Dedifferentiated amniotic fluid mesenchymal stem cell (primary cell): ENCODE results near the gene TTLL7.

Experiments
- DNase-seq: peaks from one replicate; pipeline ENCODE4 v3.0.0-alpha.2; 2016; ENCODE audit errors: extremely low spot score

The TTLL7 gene, protein sequence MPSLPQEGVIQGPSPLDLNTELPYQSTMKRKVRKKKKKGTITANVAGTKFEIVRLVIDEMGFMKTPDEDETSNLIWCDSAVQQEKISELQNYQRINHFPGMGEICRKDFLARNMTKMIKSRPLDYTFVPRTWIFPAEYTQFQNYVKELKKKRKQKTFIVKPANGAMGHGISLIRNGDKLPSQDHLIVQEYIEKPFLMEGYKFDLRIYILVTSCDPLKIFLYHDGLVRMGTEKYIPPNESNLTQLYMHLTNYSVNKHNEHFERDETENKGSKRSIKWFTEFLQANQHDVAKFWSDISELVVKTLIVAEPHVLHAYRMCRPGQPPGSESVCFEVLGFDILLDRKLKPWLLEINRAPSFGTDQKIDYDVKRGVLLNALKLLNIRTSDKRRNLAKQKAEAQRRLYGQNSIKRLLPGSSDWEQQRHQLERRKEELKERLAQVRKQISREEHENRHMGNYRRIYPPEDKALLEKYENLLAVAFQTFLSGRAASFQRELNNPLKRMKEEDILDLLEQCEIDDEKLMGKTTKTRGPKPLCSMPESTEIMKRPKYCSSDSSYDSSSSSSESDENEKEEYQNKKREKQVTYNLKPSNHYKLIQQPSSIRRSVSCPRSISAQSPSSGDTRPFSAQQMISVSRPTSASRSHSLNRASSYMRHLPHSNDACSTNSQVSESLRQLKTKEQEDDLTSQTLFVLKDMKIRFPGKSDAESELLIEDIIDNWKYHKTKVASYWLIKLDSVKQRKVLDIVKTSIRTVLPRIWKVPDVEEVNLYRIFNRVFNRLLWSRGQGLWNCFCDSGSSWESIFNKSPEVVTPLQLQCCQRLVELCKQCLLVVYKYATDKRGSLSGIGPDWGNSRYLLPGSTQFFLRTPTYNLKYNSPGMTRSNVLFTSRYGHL

DNA sequence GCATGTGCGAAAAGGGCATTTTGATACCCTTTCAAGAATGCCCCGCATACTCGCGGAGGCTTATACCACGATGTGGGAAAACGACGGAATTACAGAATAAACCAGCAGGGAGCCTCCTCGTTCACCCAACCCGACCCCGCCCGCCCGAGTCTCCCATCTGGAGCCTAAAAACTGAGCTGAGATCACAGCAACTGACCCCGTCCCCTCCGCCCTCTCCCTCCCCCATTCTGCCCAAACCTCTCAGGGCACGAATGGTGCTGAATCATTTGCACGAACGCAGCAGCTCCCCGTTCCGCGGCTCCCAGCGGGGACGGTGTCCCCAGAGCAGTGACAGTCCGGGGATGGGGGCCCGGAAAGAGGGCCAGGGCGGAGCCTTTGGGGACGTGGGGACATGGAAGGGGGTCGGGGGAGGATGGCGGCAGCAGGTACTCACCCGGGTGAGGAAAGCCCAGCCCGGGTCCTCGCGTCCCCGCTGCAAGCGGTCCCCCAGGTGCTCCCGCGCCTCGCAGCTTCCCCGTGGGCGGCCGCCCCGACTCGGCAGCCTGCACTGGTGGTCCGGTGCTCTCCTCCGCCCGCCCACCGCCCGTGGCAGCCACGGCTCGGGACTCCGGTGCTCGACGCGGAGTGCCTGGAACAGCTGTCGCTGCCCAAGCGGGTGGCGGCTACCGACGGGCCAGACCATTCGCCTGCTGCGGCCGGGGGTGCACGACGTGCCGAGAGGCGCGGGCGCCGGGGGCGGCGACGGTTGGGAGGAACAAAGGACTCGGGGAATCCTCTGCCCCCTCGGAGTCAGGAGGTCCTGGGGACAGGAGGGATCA is at the start of gene TTLL7:
TSS of gene TTLL7 (minus strand) at position 635 of the 818 bp plus-strand sequence. CDS start 46,921 bp downstream, outside the sequence.
- DNase-seq, result peak; percentile 48

DNA sequence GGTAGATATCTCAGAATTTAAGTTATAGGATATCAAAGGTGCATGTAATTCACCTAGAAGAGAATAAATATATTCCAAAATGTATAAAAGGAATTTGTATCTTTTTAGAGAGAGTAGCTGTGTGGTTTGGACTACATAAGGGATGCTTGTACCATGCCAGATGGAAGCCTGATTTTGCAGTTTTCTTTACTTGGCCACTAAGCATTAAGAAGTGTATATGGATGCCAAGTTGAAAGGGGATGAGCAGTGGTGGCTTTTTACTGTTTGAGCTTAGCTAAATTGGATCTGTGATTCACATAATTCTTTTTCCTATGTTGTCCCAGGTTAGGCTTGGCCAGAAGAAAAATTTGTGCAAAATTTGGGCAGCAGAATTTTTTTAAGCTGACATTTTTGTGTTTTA is 43.5 kb upstream of the TTLL7 start:
- no peak for DNase-seq

DNA sequence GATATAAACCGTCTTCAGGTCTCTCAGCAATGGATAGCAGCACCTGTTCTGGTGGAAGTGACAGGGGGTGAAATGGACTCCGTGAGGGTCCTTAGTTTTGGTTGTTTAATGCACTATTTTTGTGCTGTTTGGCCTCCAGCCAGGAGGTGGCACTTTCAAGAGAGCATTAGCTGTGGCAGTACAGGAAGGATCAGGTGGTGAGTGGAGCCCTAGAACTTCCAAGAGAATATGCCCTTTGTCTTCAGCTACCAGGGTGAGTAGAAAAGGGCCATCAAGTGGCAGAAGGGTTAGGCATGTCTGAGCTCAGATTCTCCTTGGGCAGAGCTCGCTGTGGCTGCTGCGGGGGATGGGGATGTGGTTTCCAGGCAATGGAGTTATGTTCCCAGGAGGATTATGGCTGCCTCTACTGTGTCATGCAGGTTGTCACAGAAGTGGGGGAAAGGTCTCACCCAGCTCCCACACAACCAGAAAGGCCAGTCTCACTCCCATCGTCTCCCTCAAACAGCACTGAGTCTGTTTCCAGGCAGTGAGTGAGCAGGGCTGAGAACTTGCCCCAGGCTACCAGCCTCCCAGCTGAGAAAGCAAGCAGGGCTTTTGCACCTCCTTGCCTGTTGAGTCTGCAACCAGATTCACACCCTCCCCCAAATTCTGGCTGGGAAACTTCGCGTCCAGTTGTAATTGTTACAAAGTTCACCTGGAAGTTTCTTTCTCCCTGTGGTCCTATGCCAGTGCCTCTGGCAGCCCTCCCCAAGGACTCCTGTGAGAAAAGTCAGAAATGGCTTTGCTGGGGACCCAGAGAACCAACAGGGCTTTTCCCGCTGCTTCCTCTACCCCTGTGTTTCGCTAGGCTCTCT is 39.1 kb upstream of the TTLL7 start:
- DNase-seq, result no peak

DNA sequence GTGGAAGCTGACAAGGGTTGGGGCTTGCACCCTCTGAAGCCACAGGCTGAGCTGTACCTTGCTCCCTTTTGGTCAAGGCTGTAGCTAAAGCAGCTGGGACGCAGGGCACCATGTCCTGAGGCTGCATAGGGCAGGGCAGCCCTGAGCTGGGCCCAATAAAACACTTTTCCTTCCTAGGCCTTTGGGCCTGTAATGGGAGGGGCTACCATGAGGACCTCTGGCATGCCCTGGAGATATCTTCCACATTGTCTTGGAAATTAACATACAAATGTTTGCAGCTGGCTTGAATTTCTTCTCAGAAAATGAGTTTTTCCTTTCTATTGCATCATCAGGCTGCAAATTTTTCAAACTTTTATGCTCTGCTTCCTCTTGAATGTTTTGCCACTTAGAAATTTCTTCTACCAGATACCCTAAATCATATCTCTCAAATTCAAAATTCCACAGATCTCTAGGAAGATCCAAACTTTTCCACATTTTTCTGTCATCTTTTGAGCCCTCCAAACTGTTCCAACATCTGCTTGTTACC is 32.9 kb upstream of the TTLL7 start:
- peak; percentile 31 for DNase-seq

DNA sequence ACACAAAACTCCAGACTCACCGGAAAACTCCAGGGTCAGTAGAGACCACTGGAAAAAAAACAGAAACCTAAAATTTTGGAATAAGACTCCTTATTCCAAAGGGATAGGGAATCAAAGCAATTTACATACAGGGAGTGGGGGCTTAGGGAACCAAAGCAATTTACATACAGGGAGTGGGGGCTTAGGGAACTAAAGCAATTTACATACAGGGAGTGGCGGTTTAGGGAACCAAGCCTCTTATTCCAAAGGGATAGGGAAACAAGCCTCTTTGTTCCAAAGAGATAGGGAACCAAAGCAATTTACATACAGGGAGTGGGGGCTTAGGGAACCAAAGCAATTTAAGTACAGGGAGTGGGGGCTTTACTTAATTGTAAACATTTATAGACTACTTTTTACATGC is 28.4 kb upstream of the TTLL7 start:
- DNase-seq, result no peak

DNA sequence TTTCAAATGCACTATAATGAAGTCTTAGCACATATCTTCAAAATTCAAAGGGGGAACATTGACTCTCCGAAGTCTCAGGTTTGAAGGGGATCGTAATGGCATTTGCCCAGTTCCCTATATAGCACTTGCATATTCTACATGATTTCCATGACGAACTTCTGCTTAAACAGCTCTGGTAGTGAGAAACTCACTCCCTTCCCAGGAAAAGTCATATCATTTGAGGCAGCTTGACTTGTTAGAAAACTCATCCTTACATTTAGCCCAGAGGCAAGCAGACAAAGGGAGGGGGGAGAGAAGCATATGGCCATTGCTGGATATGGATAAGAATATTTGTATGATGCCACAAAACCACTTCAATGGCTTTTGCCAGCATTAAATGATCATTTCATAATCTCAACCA is 27.0 kb upstream of the TTLL7 start:
- no peak for DNase-seq

DNA sequence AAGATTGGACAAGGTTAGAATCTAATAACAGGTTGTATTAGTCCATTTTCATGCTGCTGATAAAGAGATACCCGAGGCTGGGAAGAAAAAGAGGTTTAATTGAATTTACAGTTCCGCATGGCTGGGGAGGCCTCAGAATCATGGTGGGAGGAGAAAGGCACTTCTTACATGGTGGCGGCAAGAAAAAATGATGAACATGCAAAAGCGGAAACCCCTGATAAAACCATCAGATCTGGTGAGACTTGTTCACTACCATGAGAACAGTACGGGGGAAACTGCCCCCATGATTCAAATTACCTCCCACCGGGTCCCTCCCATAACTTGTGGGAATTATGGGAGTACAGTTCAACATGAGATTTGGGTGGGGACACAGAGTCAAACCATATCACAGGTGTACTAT is 22.9 kb upstream of the TTLL7 start:
- DNase-seq, result no peak

DNA sequence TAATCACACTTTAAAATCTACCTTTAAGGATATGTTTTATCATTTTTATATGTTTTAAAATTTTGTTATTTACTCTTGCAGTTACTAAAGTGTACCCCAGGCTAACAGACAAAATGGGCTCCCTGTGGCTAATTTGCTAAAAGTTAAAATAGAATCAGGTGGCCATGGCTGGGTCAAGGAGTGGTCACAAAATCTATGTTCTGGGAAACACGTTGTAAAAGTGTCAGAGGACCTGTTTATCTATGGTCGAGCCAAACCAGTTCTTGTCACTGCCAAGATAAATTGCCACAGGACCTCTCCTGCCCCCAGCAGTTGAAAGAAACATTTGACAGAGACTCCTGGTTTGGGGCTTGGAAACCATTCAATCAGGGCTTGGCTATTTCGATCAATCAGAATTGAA is 21.2 kb upstream of the TTLL7 start:
- DNase-seq, result no peak

DNA sequence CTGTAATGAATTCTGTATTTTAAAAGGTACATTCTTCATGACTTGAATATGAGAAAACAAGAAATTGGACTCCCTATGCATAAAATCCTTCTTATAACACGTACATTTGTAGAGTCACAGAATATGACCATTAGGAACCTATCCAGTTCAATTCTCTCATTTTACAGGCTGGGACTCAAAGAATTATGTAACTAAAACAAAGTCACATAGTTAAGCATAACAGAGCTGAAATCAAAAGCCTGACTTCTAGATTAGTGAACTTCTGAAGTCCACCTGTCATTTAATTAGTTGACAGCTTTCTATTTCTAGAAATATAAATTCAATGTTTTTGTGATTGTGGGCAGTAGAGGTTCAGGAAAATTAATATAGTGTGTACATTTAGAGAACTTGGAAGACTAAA is 20.3 kb upstream of the TTLL7 start:
- DNase-seq, result no peak

DNA sequence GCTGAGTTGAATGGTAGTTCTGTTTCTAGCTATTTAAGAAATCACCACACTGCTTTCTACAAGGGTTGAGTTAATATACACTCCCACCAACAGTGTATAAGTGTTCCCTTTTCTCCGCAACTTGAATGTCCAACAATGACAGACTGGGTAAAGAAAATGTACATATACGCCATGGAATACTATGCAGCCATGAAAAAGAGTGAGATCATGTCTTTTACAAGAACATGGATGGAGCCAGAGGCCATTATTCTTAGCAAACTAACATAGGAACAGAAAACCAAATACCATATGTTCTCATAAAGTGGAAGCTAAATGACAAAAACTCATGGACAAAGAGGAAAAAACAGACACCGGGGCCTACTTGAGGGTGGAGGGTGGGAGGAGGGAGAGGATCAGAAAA is 14.8 kb upstream of the TTLL7 start:
- DNase-seq, result no peak

DNA sequence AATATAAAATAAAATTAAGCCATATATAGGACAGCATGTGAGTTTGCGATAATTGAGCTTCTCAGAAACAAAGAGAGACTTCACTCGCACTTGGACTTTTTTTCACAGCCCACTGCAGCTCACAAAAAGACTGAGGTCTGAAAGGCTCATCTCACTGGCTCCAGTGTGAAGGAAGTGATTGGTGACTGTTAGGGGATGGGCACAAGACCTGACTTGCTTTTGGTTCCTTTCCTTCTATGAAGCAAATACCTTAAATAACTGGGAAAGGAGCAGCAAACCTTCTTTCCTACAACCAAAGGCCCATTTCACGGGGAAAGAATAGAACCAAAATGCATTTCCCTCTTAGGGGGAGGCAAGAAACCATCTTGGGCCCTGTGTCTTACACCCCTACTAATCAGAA is 13.1 kb upstream of the TTLL7 start:
- DNase-seq, result no peak

DNA sequence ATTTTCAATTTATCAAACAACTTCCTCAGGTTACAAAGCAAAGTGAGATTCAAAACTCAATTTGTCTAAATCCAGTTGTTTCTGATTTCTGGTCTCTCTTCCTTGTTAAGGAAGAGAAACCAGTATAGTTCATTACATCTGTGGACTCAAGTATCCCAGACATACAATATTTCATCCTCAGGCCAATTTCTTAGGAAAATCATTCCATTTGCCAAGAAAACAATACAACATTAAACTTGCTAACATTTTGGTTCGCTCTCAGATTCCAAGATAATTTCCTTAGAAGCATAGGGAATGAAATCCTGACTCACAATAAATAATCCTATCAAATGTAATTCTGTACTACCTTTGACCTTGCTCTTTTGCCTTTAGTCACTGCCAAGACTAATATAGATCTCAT is 11.2 kb upstream of the TTLL7 start:
- DNase-seq, result no peak

DNA sequence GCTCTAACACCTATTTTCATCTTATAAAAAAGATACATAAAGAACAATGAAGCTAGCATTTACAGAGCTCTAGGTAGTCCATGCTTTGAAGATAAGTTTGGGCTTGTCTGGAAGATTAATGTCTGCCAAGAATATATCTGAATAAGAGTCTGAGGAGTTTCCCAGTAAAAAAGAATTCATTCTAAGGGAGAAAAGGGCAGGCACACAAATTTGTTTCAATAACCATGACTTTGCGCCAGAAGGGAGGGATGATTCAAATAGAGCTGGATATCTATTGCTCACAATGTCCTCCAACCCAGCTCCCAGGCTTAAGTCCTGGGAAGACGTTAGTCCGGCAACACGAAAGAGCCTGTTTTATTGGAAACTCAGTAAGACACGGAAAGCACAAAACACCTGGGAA is 9.7 kb upstream of the TTLL7 start:
- DNase-seq, result no peak

DNA sequence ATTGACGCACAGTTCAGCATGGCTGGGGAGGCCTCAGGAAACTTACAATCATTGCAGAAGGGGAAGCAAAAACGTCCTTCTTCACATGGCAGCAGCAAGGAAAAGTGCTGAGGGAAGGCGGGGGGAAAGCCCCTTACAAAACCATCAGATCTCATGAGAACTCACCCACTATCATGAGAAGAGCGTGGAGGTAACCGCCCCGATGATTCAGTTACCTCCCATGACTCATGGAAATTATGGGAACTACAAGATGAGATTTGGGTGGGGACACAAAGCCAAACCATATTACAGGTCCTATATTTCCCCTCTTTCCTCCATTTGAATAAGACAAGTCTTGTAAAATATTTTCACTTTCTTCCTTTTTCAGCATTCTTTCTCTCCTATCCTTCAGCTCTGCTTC is 7.7 kb upstream of the TTLL7 start:
- no peak for DNase-seq

DNA sequence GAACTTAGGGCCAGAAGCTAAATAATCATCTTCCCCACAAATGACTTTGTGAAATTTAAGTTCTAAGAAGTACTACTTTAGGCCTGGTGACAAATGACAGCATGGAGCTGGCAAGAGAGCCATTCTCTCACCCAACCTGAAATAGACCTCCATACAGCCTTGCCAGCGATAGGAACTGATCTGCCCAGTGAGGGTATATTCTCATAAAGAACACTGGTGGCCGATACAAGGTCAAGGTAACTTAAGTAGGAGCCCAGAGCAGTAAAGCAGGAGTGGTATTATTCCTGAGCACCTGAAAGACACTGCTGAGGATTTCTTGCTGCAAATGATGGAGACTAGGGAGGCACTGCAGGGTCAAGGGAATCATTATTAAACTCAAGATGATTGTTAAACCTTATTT is 2.6 kb upstream of the TTLL7 start:
- DNase-seq, result no peak

DNA sequence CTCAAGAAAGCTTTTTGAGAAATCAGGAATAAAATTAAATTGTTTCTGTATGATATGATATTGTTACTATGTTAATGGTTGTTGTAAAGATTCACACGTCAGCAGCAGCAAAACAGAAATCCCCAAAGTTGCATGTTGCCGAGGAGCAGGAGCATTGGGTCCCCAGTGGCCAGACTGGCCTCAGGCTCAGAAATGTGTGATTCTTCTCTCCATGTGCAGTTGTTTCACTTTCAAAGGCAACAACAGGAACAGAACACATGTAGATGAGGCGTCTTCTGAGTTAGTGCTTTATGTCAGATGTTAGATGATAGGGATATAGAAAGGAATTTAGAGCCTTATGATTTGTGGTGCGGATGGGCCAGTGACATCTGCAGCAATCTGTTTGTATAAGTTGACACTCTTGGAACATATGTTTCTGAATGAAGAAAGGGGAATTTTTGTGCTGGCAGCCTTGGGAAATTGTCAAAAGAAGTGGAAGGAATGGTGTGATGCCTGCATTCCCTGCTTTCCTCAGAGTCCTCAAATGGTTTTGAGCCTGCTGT is 2.1 kb upstream of the TTLL7 start:
- no peak for DNase-seq

DNA sequence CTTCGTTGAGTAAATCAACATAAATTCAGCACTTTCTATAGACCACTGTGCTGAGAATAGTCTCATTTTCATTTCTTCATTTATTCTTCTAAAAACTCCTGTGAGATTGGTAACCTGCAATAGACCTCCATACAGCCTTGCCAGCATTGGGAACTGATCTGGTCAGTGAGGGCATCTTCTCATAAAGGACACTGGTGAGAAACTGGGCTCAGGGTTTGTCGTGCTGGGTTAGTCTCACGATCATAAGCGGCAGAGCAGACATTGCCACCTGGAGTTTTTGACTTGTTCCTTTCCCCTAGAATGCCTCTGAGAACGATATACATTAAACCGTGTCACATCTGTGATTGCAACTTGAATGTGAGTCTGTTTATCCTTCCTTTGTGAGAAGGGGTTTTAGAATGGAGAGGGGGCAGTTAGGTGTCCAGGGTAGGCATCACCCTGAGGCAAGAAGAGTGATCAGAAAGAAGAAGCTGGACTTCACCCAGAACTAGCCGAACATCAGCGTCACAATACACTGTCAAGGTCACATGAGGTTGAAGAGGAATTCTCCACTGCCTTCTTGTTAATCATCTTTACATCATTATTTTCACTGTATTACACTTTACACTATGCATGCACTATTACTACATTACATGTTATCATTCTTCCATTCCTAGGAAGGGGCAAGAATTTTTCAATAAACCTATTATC is 1.4 kb upstream of the TTLL7 start:
- no peak for DNase-seq

DNA sequence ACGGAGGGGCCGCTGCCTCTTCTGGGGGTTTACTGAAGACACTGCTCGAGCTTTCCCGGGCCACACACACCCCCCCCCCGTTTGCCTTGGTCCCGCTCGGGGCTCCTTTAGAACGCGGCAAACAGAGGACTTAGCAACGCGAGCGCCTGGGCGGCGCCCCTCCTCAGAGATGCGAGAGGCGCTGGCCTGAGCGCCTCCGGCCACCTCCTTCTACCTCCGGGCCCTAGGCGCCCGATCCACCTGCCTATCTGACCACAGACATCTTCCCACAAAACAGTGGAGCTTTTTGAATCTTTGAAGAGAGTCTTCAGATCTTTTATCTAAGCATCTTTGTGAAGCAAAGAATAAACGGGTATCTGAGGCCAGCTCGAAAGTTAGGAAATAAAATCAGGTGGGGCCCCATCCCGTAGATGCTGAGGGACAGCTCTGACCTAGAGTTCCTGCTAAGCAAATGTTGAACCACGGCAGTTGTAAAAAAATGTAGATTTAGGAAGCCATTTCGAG is 436 bp upstream of the TTLL7 start:
- DNase-seq, result peak; percentile 71

DNA sequence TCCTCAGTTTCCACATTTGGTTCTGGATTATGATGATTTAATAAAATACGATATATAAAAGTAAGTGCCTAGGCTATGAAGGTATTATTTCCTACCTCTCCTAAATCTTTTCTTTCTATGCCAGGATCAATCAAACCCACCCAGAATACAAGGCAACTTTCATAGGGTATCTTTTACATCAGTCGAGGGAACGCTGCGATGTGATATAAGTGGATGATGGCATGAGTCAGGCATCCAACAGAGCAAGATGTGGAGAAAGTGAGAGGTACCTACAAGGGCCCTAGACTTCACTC is 781 bp downstream of the TTLL7 start:
- DNase-seq, result no peak

DNA sequence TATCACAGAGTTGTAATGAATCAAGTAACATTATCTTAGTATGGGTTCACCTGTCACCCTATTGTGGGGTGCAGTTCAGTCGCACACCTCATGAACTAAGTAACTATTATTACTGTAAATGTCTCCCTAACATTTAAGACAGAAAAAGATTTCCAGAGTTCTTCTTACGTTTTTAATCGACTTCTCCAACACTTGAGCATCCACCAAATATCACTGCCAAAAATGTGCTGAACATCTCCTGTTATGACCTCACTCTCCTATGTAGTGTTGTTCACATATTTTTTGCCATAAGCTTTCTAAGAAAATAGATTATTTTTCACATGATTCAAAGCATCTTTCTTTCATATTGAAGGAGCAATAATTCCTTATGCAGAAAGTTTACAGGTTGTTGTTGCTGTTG is 1.3 kb downstream of the TTLL7 start:
- DNase-seq, result no peak
